NCI-H2029 (cell line): ENCODE data around the gene PTGFR.

Experiments
- DNase-seq: peaks from one replicate; lab custom pipeline; 2025; lab: John Stamatoyannopoulos, UW

PTGFR gene, protein sequence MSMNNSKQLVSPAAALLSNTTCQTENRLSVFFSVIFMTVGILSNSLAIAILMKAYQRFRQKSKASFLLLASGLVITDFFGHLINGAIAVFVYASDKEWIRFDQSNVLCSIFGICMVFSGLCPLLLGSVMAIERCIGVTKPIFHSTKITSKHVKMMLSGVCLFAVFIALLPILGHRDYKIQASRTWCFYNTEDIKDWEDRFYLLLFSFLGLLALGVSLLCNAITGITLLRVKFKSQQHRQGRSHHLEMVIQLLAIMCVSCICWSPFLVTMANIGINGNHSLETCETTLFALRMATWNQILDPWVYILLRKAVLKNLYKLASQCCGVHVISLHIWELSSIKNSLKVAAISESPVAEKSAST

DNA sequence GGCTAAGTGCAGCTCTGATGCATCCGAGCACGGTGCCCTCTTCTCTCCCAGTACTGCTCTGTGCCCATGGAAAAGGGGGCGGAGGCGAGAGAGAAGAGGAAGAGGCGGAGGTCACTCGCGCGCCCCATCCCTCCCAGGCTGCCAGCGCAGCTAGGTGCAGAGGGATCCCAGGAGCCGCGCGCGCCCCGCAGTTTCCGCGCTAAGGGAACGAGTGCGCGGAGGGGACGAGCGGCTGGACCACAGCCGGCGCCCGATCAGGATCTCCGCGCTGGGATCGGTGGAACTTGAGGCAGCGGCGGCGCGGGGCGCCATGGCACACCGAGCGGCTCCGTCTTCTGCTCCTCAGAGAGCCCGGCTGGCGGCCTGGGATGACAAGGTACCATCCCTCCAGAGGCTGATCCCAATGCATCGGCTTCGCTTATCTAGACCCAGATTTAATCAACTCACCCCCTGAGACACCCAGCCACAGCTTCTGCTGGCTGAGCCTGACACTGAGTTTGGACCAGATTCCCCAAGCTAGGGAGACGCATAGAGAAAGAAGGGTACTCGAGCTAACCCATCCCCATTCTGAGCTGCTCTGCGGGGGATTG, at the start of gene PTGFR:
TSS of gene PTGFR (plus strand) at position 114 of the 590 bp plus-strand sequence. CDS start 1,770 bp downstream, outside the sequence.
- DNase-seq, result no peak

DNA sequence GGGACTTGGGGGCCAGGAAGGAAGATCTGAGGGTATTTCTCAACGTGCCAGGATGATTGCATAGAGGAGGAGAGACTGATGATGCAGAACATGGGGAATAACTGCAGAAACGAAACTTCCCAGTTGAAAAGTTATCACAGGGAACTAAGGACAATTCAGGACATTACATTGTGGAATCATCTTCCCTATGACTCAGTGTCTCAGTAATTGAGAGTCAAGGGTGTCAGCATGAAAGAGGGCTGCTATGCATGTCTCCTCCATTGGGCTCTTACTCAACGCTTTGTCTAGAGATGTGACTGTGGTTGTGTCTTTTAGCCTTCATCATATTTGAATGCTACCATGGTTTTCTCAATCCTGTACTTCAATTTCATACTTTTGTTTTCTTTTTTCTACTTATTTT, 48.9 kb upstream of the PTGFR start:
- DNase-seq, result no peak

DNA sequence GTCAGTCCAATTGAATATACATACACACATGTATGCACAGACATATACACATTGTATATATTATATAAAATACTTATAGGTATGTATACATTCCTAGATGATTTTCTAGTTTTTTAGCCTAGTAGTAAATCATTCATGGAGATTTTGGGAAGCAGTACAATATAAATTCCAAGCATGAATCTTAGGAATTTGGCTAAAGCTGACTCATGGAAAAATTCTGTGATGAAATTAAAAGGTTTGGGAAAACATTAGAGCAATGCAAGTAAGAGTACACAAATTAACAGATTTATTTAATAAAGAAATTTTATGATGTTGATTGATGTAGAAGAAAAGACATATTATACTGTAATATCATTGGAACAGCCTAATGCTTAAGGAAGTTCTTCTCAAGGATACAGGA, 43.7 kb upstream of the PTGFR start:
- no peak for DNase-seq

DNA sequence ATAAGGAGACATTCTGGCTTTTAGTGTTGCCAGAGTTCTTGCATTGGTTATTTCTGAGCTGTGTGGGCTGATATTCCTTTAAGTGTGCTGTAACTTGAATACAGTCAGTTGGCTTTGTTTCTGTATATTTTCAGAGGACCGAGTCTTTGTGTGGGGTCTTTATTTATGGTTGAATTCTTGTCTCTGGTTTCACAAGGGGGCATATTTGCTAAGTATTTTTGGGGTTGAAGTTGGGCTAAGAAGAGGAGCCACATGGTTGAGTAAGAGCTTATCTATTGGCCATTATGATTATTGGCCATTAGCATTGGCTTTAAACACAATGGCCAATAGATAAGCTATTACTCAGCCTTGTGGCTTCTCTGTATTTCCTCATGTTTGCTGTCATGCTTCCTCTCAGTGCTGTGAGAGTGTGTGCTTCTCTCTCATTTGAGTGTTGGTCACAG, 26.3 kb upstream of the PTGFR start:
- no peak for DNase-seq

DNA sequence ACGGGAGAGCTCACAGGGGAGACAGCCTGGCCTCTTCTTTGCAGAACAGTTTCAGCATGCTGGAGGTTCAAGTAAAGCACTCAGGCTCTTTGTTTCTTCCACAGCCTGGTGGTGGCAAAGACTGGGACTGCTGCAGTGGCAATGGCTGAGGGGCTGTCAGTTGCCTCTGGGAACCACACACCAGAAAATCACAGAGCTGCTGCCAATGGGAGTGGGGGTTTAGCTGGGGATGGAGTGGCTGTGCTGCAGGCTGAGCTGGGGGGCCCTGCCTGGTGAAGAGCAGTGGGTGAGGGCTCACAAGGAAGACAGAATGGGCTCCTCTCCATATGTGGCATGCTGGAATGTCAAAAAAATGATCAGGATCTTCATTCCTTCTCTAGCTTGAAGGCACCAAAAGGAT, 25.6 kb upstream of the PTGFR start:
- DNase-seq, result no peak

DNA sequence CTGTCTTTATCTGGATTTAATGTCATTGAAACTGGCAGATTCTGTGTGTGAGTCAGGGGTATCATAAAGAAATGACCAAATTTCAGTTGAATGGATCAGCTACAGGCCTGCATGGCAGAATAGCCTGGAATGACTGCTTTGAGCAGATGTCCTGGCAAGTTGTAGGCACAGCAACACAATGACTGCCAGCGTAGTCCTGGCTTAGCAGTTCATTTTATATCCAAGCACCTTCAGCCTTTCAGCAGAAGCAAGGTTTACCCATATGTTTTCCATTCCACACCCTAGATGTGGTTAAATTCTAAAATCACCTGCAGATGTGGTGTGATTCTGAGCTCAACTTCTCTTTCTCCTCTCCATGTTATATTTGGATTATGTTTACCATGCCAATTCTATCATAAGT, 22.3 kb upstream of the PTGFR start:
- DNase-seq, result no peak

DNA sequence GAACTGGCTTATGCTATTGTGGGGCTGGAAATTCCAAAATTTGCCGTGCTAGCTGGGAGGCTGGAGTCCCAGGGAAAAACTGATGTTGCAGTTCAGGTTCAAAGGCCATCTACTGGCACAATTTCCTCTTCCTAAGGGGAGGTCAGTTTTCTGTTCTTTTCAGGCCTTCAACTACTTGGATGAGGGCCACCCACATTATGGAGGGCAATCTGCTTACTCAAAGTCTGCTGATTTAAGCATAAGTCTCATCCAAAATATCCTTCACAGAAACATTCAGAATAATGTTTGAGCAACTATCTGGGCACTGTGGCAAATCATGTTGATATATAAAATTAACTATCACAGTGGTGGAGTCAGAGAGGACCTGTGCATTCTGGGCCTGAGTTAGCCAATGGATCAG, 21.2 kb upstream of the PTGFR start:
- DNase-seq, result no peak

DNA sequence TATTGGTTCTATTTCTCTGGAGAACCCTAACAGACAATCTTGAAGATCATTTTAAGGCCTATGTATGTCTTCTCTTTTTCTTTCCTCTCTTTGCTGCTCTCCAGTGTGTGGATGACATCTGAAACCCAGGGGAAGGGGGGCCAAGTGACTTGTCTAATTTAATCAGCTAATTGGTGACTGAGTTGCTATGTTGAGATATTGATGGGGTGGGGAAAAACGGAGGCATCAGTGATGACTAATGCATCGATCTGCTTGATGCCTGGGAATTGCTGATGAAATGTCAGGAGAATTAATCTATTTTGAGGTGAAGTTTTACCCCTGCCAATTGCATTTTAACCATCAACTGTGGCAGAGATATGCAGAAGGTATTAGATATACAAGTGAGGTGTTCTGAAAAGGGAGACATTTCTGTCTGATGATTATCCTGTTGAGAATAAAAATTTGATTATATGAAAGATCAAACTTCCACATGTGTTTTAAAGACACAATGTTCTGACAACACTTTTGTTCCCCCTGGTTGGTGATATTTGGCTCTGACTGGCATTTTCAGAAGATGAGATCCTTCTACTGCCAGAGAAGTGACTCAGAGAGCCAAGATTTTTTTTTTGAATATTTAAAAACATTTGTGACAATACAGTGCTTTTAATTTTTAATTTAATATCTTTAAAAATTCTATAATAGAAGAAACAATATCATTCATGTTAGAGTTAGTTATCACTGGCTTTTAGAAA, 18.7 kb upstream of the PTGFR start:
- no peak for DNase-seq

DNA sequence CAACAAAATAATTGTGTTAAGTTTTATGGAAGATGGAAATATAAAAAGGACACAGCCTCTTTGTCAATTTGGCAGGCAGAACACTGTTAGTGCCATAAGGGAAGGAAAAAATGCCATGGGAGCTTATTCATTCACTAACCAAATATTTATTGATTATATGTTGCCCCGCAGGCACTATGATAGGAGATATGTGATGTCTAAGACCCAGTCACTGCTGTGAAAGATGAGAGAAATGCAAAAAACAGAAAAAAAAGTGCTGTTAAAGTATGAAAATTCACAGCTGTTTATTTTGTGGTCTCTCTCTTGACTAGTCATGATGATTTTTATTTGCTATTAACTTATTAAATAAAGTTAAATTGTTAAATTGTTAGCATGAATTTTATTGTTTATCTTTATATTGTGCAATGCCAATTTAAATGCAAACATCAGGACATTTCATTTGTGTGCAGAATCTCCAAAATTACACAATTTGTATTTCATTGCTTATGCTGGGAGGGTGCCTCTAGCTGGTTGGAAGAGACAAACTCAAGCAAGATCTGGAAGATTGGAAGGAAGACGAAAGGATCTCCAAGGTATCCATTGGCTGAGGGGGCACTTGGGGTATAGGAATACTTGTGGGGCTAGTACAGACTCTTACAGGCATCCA, 17.8 kb upstream of the PTGFR start:
- DNase-seq, result no peak

DNA sequence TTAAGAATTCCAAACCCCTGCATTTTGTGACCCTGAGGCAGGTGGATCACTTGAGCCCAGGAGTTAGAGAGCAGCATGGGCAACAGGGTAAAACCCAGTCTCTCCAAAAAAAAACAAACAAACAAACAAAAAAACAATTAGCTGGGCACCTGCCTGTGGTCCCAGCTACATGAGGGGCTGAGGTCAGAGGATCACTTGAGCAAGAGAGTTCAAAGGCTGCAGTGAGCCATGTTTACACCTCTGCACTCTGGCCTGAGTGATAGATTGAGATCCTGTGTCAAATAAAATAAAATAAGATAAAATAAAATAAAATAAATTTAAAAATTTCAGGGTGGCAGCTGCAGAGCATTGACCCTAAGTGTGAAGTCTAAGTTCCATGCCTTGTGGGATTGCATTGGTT, 16.7 kb upstream of the PTGFR start:
- no peak for DNase-seq

DNA sequence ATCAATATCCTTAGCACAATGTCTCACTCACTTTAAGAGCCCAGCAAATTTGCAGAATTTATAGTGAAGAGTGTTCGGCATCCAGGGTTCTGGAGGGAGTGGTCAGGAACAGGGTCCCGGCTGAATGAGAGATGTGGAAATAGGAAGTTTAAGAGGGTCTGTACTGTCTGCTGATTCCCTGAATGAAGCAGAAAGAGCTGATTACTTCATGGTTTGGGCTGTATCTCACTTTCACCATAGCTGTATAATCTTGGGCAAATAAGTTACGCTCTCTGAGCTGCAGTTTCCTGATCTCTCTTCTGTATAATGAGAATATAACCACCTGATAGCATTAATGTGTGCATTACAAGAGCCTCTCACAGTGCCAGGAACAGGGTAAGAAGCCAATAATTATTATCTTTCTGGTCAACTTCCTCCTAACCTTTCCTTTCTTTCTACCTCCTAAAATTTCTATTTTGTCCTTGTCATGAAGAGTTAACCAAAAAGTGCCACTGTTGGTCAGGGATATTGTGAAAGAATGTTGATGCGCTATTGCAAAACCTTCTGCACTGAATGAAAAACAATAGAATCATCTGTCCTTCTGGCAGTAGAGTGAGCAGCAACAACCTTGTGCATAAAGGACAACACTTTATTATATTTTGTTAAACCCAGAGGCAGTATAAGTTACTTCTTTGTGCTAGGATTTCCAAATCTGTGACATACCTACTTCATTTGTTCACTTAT, 14.7 kb upstream of the PTGFR start:
- DNase-seq, result no peak

DNA sequence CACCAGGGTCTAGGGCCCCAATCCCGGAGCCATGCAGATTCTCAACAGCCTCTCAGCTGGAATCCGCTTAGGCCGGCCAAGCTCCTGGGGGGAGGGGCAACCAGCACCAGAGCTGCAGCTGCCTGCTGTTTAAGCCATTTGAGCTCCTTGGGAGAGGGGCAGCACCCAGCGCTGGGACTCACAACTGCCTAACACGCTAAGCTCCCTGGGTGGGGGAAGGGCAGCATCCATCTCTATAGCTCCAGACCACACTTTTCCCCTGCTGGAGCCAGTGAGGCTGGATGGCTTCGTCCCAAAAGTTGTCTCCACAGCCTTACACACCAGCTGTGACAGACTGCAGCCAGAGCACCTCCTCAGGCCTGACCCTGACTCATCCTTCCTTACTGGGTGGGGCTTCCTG, 6.9 kb upstream of the PTGFR start:
- no peak for DNase-seq

DNA sequence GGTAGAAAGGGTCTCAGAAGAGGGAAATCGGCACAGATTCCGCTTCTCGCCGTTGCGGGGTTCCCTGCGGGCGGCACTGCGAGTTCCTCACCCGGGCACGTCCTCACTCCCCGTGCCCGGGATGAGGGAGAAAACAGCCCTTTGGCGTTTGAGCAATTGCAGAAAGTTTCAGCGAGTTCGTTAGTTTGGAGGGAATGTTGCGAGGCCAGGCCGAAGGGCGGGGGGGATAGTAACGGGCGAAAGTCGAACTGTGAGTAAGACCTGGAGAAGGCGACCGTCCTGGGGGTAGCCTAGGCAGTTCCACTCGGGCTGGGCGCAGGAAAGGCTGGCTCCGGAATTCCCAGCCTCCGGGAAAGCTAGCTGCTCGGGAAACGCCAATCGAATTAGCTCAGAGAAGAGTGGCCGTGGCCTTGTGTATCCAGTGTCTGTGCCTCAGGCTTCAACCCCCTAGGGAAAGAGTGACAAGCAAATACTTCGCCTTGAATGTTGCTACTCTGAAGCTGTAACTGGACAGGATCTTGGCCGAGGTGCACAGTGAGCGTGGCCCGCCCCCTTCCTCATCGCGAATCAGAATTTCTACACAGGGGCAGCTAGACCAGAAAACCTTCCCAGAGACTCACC, 787 bp downstream of the PTGFR start:
- DNase-seq, result no peak

DNA sequence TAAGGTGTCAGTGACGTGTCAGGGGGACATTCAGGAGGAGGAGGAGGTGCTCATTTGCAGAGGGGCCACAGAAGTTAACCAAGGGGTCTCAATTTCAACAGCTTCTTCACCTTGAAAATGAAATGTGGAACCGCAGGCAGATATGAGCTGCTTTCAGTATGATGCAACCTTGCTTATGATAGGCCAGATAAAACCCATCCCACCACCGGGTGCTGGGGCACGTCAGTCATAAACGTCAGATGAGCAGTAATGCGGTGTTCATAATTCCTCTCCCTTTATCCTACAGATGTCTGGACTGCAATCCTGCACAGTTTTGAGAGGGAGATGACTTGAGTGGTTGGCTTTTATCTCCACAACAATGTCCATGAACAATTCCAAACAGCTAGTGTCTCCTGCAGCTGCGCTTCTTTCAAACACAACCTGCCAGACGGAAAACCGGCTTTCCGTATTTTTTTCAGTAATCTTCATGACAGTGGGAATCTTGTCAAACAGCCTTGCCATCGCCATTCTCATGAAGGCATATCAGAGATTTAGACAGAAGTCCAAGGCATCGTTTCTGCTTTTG, 1.7 kb downstream of the PTGFR start:
- no peak for DNase-seq

DNA sequence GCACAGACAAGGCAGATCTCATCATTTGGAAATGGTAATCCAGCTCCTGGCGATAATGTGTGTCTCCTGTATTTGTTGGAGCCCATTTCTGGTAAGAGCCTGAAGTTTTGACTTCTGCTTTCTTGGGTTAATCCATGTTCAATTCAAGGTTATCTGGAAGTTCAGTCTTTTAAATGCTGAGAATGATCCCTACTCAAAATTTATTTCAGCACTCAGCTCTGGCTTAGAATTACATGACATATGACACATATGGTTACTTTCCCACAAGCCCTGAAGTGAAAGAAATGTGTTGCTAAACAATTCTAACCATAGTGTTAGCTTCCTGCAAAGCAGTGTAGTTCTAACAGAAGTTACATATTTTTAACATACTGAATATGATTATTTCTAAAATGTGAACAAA, 2.7 kb downstream of the PTGFR start:
- DNase-seq, result no peak

DNA sequence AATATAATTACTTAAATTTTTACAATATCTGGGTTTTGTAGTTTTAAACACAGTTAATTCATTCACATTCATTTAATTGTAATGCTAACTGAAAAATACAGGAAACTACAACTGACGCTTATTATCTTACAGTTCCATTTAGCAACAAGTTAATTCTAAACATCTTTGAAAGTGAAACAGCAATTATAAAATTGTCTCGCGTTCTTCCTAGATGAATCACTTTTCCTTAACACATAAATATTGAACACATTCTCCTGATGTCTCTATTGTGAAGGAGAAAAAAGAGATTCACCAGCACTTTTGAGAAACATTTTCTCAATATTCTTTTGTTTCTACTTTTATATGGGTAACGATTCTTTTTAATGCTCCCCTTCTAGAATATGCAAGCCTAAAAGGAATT, 6.4 kb downstream of the PTGFR start:
- DNase-seq, result no peak

DNA sequence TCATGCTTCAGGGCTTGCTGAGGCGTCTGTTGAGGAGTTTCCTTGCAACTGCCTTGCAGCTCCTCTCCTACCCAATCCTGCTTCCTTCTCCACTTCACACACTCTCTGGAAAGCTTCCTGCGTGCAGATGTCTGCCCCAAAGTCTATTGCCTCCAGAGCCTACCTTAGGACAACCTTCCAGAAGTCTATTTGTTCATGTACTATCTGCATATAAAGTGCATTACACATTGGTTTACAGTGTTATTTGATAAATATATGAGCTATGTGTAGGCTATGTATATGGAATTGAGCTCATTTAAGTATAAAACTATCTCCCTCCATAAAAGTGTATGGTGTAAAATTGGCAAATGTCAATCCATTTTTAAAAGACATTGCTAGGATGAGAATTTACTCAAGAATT, 9.8 kb downstream of the PTGFR start:
- DNase-seq, result no peak

DNA sequence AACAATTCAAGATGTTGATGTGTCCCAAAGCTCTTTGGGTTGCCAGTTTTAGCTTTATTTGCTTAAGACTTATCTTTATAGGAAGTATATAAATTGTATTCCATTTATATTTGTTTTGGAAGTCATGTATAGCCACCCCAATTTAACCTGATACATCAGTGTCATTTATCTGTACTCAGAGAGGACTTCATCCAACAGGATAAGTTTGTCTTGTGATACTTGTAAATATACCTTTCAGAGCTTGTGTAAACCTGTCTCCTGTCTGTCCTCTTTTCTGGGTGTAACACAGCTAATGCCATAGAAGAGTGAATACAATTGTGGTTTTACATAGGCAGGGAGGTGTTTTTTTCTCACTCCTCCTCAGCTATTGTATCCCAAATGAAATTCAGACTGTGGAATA, 10.4 kb downstream of the PTGFR start:
- DNase-seq, result no peak

DNA sequence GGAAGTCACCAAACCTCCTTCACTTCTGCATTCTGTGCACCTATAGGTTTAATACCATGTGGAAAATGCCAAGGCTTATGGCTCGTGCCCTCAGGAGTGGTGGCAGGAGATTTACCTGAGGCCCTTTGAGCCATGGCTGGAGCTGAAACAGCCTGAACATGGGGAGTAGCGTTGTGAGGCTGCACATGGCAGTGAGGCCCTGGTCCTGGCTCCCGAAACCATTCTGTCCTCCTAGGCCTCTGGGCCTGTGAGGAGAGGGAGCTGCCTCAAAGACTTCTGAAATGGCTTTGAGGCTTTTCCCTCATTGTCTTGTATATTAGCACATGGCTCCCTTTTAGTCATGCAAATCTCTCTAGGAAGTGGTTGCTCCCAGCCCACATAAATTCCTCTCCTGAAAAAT, 20.6 kb downstream of the PTGFR start:
- DNase-seq, result no peak

DNA sequence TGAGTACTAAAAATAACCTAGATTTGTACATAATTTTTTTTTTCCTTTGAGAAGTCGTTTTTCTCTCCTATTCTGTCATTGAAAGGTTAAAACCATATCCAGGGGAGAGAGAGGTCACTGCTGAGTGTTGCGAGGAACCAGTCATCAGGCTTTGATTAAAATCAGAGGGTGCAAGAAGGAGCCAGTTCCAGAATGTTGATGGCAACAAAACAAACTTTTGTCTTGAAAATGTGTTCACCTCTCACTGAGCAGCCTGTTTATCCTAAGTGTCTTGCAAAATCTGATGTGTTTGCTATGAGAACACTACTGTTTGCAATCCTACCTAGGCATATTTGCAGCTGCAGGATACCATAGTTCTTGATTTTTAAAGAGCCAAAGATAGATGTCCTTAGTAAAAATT, 25.9 kb downstream of the PTGFR start:
- DNase-seq, result no peak

DNA sequence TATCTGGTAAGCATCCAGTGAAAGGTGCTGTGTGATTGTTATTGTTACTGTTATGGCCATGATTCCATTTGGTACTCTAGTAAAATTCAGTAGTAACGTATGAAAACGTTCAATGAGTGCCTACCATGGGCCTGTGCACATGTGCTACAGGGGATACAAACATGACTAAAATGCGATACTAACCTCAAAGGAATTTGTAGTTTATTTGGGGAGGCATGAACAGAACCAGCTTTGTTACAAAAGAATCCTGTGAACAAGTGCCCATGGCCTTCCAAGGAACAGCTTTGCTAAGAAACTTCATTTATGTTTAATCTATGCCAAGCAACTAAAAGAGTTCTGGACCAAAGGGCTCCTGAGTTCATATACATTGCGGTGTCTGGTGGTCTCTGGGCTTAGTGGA, 28.7 kb downstream of the PTGFR start:
- no peak for DNase-seq
